HG03571 (cell line): ENCODE data around the gene CD300LG.
"Not testable (repeated sequence)": the region's sequence is repeated elsewhere in the genome, so short reads cannot be mapped to it uniquely, and the experiment has no call there.

Experiments used
- ATAC-seq: cut with Tn5 transposase; IDR thresholded peaks from one replicate; pipeline ENCODE4 v1.9.1; 2021; ENCODE audit not compliant: unreplicated experiment

CD300LG gene

GRCh38 chr17:43823350-43824084 is 23.5 kb upstream of the CD300LG start:
- no peak for ATAC-seq

- ATAC-seq = no peak
Measured at GRCh38 chr17:43825567-43825966, 21.4 kb upstream of the CD300LG start.

GRCh38 chr17:43826206-43826605 is 20.8 kb upstream of the CD300LG start:
- no peak for ATAC-seq

- no peak for ATAC-seq
Measured at GRCh38 chr17:43827596-43827995, 19.4 kb upstream of the CD300LG start.

- no peak for ATAC-seq
Measured at GRCh38 chr17:43829738-43830137, 17.2 kb upstream of the CD300LG start.

GRCh38 chr17:43830510-43831140 is 16.4 kb upstream of the CD300LG start:
- ATAC-seq = no peak

GRCh38 chr17:43831633-43832032 is 15.3 kb upstream of the CD300LG start:
- no peak for ATAC-seq

GRCh38 chr17:43832168-43832975 is 14.6 kb upstream of the CD300LG start:
- ATAC-seq = no peak

- ATAC-seq = no peak
Measured at GRCh38 chr17:43832976-43833829, 13.8 kb upstream of the CD300LG start, which contains the start of gene MPP3. Gene MPP3, minus strand, starts transcription at chr17:43833146. Its CDS starts 1,240 bp downstream, at chr17:43831906.

- ATAC-seq = no peak
Measured at GRCh38 chr17:43834106-43834505, 12.9 kb upstream of the CD300LG start.

- no peak for ATAC-seq
Measured at GRCh38 chr17:43839670-43840108, 7.3 kb upstream of the CD300LG start.

- no peak for ATAC-seq
Measured at GRCh38 chr17:43840814-43841213, 6.2 kb upstream of the CD300LG start.

GRCh38 chr17:43841282-43841681 is 5.7 kb upstream of the CD300LG start:
- ATAC-seq = no peak

- ATAC-seq = not testable (repeated sequence)
Measured at GRCh38 chr17:43842091-43842974, 4.6 kb upstream of the CD300LG start.

GRCh38 chr17:43842975-43843325 is 4.0 kb upstream of the CD300LG start:
- no peak for ATAC-seq

- no peak for ATAC-seq
Measured at GRCh38 chr17:43844241-43844640, 2.7 kb upstream of the CD300LG start.

- no peak for ATAC-seq
Measured at GRCh38 chr17:43845766-43846165, 1.2 kb upstream of the CD300LG start.

GRCh38 chr17:43846221-43846712 is 709 bp upstream of the CD300LG start:
- ATAC-seq = no peak

- ATAC-seq = no peak
Measured at GRCh38 chr17:43848601-43849000, 1.6 kb downstream of the CD300LG start.

GRCh38 chr17:43849116-43849515 is 2.1 kb downstream of the CD300LG start:
- ATAC-seq = no peak
